ENCODE results near the gene APBB2. TPM values are rescaled to one million over a fixed set of nuclear protein-coding genes. Genes with fewer than 3 reads are reported as not detected.

APBB2 gene
- total and polyA plus RNA-seq, 2 of the 8 experiments (the other 6 are each of a cell fraction or from before 2014, with no cell fraction given), result 58.7 to 59.4 TPM

DNA sequence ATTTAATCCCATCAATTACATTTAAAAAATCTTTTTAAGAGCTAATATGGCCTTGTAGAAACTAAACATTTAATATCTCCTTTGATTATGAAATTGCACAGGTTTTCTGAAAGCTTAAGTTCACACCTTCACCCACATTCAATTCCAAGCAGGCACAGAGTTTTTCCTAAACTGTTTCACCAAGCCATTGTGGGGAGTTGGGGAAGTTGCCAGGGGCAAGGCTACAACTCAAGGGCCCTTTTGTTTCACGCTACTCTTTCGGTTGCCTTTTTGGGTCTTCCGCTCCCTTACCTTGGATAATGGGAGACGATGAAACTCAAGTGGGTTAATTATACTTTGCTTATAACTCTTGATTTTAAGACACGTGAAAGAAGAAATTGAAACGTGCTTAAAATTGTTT lies 33.3 kb downstream of the APBB2 start:
- H3K4me1 ChIP-seq (replicated peaks in 1 of 4; ENCODE audit: control insufficient read depth in 3 of 4, insufficient read depth in 4 of 4, low read length in 3 of 4), result peaks cover 0 to 10% (median 1%) of the 10 kb centered on the region in 4 experiments; a peak in 2 of 7 replicates
- no peak overlapping the region for H3K23ac ChIP-seq (ENCODE audit: insufficient read length)
- no peak overlapping the region for H4K8ac ChIP-seq (ENCODE audit: extremely low read depth, insufficient read depth, low read length)
- H3K4me2 ChIP-seq (ENCODE audit: insufficient read depth in 1 of 2, low read depth in 2 of 2, low read length in 2 of 2), result no peak overlapping the region
- WGBS, 2 experiments (ENCODE audit: extremely low coverage in 1 of 2, insufficient coverage in 1 of 2, insufficient read length in 1 of 2, insufficient replicate concordance in 2 of 2, low coverage in 1 of 2, low lambda C conversion rate in 2 of 2, missing lambda C conversion rate in 1 of 2), result 85% methylated on average over 6 of the region's 6 CpGs; no CpG with 5 or more reads in 1 of the 2 experiments
- H3K23me2 ChIP-seq (ENCODE audit: low read depth, low read length), result no peaks in the 10 kb centered on the region
- peaks cover 0 to 7% of the 10 kb centered on the region in 2 experiments; a peak in 1 of 4 replicates for H3K9me3 ChIP-seq (ENCODE audit: insufficient read depth in 2 of 2, low read depth in 1 of 2, low read length in 1 of 2)
- FAIRE-seq (peak; percentile 24), DNase-seq (ENCODE audit: low read depth in 1 of 2, low spot score in 2 of 2) (no peak)
- H3K9ac ChIP-seq (replicated peaks in 1 of 4; ENCODE audit: extremely low read depth in 1 of 4, low read depth in 3 of 4, low read length in 3 of 4), result no peak overlapping the region
- no peak overlapping the region for H2BK20ac ChIP-seq (ENCODE audit: low read length)
- H2BK15ac ChIP-seq (ENCODE audit: low read length), result no peak overlapping the region
- no peak overlapping the region for H3K27ac ChIP-seq (ENCODE audit: low read depth, low read length)
- no peak overlapping the region for H2AFZ ChIP-seq (ENCODE audit: low read length)
- H4K5ac ChIP-seq (ENCODE audit: insufficient read length, low read depth, low read length), result no peak overlapping the region
- CTCF ChIA-PET (ENCODE audit: partially characterized antibody), result interaction anchor here (1.0 to 2.0 kb wide), 6 partner anchors 9 to 276 kb away, joined by 3 to 9 read pairs (median 4); no protein-coding TSS in a partner anchor
- no peak overlapping the region for H3K56ac ChIP-seq (replicated peaks; ENCODE audit: insufficient read length, low read depth, low read length)
- H3K4me3 ChIP-seq (ENCODE audit: extremely low read depth in 1 of 4, insufficient read depth in 2 of 4, low read depth in 3 of 4, low read length in 4 of 4), result no peak overlapping the region
- no peak overlapping the region for H3K14ac ChIP-seq (ENCODE audit: insufficient read length)
- no peak overlapping the region for H2AK5ac ChIP-seq (ENCODE audit: low read depth, low read length)
- no peak overlapping the region for H3K4ac ChIP-seq (replicated peaks; ENCODE audit: insufficient read length, low read depth, low read length)
- H3K79me2 ChIP-seq (ENCODE audit: control insufficient read depth in 1 of 2, insufficient read depth in 2 of 2, low read length in 2 of 2), result peaks cover 0 to 69% of the 10 kb centered on the region in 2 experiments; a peak in 3 of 4 replicates
- no peaks in the 10 kb centered on the region for H3K79me1 ChIP-seq (ENCODE audit: low read depth, low read length)
- no peak overlapping the region for H2BK12ac ChIP-seq (ENCODE audit: low read depth, low read length)
- POLR2A ChIA-PET (ENCODE audit: partially characterized antibody), result interaction anchor here (1.4 to 3.1 kb wide), 2 partner anchors 12 to 75 kb away, joined by 4 to 8 read pairs; partner anchors contain the start of gene UCHL1
- H3K18ac ChIP-seq (ENCODE audit: extremely low read depth, low read length), result no peak overlapping the region
- H2BK5ac ChIP-seq (ENCODE audit: low read depth, low read length), result no peak overlapping the region
- H3K36me3 ChIP-seq (ENCODE audit: control insufficient read depth in 2 of 4, insufficient read depth in 4 of 4, low read length in 3 of 4), result no peaks in the 10 kb centered on the region
- no peak overlapping the region for H4K91ac ChIP-seq (replicated peaks; ENCODE audit: insufficient read length, low read length)
- no peaks in the 10 kb centered on the region for H4K20me1 ChIP-seq (replicated peaks in 1 of 2; ENCODE audit: control insufficient read depth in 1 of 2, insufficient read depth in 2 of 2, low read length in 2 of 2)
- no peaks in the 10 kb centered on the region for H3K27me3 ChIP-seq (replicated peaks in 1 of 4; ENCODE audit: control insufficient read depth in 3 of 4, extremely low read depth in 1 of 4, insufficient read depth in 3 of 4, low read length in 3 of 4)
- H2BK120ac ChIP-seq (replicated peaks; ENCODE audit: low read depth, low read length), result no peak overlapping the region
- no peak for TF ChIP-seq EP300 (IDR thresholded peaks at IDR 0.05; ENCODE audit: borderline replicate concordance in 1 of 2, low read depth in 2 of 2, low read length in 2 of 2)
- TF ChIP-seq SP2 (IDR thresholded peaks at IDR 0.05; ENCODE audit: low read length), result no peak
- no peak for TF ChIP-seq BRCA1 (IDR thresholded peaks at IDR 0.05; ENCODE audit: low read depth, low read length)
- no peak for TF ChIP-seq TAF1 (IDR thresholded peaks at IDR 0.05; ENCODE audit: low read depth, low read length)
- no peak for TF ChIP-seq TAF7 (optimal IDR thresholded peaks at IDR 0.05; ENCODE audit: borderline replicate concordance, low read depth, low read length)
- no peak for TF ChIP-seq CEBPB (IDR thresholded peaks at IDR 0.05; ENCODE audit: low read depth, low read length)

All from H1 (cell line).